GM21367 (cell line): ENCODE measurements around the gene CTSD.
"Not testable (repeated sequence)": the region's sequence is repeated elsewhere in the genome, so short reads cannot be mapped to it uniquely, and the experiment has no call there.

Source experiments
- ATAC-seq: cut with Tn5 transposase; IDR thresholded peaks from one replicate; pipeline ENCODE4 v1.9.1; 2021; ENCODE audit not compliant: unreplicated experiment

Gene CTSD

DNA sequence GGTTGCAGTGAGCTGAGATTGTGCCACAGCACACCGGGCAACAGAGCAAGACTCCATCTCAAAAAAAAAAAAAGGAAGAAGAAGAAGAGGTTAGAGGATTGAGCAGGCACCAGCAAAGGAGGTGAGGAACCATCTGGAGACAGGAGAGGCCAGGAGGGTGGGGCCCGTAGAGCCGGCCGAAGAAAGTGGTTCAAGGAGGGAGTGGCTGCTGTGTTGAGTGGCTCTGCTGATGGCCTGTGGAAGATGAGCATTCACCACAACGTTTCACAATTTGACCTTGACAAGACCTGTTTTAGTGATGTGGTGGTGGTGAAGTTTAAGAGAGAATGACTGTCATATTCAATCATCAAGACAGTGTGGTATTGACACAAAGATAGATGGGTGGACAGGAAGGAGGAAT is 6.8 kb upstream of the CTSD start:
- no peak for ATAC-seq

DNA sequence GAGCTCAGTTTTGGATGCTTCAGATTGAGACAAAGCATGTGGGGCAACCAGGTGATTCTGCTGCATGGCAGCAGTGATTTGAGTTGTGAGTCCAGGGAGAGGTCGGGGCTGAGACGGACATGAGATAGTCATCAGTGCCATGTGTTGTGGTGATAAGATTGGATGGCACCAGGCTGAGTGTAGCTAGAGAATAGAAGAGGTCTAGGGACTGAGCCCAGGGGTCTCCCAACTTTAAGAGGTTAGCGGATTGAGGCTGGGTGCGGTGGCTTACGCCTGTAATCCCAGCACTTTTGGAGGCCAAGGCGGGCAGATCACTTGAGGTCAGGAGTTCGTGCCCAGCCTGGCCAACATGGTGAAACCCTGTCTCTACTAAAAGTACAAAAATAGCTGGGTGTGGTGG is 6.3 kb upstream of the CTSD start:
- no peak for ATAC-seq

DNA sequence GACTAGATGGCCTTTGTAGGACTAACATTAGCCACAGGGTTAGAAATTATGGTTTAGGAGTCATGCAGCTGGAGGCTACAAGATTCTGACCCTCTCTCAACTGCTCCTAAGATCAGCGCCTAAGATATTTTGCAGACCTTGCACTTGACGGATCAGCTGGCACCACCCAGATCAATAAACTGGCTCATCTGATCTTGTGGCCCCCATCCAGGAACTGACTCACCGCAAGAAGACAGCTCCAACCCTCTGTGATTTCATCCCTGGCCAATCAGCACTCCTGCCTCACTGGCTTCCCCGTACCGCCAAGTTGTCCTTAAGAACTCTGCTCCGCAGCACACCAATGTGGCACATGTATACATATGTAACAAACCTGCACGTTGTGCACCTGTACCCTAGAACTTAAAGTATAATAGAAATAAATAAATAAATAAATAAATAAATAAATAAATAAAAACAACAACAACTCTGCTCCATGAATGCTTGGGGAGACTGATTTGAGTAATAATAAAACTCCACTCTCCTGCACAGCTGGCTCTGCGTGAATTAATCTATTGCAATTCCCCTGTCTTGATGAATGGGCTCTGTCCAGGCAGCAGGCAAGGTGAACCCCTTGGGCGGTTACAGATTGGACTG is 5.7 kb upstream of the CTSD start:
- ATAC-seq = not testable (repeated sequence)

DNA sequence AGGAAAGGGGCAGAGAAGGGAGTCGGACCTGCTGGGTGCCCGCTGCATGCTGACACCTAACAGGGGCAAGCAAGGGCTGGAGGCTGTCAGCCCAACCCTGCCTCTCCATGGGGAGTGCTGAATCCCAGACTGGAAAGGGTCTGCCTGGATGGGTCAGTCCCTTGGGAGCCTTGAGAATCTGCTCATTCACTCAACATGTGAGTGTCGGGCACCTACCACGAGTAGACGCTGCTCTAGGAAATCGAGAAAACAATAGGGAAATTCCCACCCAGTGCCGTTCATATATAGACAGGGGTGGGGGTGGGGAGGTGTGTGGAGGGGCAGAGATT is 4.4 kb upstream of the CTSD start:
- no peak for ATAC-seq

DNA sequence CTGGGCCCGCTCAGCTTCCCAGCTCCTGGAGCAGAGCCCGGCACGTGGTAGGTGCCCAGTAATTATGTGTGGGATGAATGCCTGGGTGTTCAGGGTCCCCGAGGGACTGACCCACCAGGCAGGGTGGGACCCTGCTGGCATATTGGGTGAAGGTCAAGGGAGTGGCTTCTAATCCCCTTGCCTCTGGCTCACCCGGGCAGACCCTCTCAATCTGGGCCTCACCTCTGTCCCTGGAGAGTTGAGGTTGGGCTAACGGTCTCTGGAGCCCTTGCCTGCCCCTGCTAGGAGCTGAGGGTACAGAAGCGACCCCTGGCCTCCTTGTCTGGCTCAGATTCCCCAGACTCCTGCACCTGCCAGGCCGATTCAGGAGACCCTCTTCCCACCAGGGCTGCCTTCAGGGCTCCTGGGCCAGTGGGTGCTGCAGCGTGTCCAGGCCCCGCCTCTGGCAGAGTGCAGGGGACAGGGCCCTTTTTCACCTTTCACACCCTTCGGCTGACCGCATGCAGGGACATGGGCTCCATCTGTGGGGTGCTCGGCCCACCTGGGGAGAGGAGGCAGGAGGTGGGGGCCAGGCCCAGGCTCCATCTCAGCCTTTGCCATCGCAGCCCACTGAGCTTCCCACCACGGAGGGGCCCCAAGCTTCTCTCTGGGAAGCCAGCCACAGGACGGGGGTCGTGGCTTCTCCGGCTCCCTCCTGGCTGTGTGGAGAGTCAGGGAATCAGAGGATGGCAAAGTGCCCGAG is 3.8 kb upstream of the CTSD start:
- ATAC-seq = no peak

DNA sequence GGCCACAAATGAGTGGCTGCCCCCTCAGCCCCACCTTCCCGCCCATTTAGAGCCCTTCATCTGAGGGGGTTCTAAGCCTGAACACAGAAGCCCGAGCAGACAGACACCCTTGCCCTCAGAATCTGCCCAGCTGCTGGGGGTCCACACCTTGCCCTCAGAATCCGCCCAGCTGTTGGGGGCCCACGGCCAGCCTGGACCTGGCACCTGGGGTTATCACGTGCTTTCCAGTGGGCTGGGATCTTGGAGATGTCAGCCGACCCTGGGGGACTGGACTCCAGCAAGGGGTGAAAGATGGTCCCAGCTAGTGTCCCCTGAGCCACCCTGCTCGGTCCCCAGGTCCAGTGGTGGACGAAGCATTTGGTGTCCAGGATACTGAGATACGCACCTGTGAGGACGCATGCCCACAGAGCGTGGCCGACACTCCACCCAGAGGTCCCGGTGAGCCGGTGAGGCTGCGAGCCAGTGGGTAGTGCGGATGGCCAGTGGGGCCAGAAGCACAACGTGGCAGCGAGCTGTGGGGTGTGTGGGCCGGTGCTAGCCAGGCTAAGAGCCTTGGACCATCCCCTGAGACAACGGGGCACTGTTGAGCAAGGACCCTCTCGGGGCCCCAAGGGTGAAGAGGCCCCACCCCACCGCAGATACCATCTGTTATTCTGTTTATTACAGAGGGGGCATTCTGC is 3.1 kb upstream of the CTSD start:
- ATAC-seq = no peak

DNA sequence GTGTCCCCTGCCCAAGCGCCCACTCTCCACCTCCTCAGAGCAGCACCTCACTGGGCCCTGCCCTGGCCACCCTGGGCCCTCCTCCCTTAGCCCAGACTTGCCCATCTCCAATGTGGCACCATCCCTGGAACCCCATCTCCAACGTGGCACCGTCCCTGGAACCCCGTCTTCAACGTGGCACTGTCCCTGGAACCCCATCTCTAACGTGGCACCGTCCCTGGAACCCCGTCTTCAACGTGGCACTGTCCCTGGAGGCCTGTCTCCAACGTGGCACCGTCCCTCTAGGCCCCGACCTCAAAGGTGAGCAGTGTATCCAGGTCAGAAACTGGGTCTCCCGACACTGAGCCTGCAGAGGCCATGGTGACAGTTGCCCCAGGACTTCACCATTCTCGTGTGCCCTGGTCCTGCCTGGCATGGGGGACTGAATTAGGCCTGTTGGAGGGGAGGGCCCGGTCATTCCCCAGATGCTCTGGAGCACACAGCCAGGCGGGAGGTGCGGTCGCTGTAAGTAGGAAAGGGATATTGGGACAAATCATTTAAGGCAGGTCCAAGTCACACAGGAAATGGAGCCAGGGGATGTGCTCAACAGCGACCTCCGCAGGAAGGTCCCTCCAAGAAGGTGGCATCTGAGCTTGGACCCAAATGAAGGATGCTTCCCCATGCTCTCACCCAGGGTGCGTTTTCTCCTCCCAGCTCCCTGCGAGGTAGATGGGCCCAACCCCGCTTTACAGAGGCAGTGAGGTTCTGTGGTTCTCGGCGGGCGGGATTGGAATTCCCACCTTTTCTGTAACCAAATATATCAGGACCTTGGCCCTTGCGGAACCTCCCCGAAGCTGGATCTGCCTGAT is 2.4 kb upstream of the CTSD start:
- no peak for ATAC-seq

DNA sequence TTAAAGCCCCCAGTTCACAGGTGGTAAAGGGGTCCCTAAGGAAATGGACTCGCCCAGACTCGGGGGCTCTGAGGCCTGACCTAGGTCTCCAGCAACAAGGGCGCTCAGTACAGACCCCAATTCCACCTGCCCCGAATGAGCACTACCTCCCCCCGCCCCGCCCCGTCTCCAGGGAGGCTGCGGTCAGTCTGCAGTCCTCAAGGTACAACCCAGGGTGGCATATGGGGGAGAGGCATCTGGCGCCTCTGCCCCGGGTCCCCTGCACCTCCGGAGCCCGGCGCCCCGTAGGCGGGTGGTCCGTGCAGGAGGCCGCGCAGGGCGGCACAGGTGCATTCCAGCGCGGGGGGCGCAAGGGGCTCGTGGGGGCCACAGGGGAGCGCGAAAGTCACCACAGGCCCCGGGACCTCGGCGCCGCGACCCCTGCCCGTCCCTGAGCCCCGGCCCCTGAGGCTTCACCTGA is 361 bp downstream of the CTSD start:
- ATAC-seq = no peak

DNA sequence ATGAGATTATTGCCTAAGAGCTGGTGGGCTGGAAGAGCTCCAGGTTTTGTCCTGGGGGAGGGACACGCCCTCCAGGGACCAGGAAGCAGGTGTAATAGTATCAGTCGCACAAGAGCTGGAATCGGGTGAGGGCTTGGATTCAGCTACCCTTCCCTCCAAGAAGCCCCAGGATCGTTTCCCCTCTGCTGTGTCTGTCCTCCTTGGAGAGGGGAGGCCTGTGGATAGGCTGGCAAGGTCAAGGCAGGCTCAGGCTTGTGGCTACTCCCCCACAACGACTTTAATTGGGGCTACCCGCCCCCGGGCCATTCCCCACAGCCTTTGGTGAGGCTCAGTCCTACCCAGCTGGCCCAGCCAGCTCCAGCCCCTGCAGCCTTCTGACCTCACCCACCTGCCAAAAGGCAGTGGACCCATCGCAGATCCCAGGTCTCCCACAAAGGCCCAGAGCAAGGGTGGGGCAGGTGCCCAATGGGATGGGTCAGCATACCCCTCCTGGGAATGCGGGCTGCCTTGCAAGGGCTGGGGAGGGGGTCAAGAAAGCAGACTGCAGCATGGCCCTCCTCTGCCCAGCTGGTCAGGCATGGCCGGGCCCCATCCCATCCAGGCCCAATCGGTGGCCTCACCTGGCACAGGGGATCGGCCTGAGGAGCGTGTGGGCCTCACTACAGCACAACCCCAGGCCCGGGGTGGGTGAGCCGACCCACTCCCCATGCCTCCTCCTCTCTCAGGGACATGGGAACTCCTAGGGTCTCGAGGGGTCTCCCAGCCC is 1.0 kb downstream of the CTSD start:
- ATAC-seq = no peak

DNA sequence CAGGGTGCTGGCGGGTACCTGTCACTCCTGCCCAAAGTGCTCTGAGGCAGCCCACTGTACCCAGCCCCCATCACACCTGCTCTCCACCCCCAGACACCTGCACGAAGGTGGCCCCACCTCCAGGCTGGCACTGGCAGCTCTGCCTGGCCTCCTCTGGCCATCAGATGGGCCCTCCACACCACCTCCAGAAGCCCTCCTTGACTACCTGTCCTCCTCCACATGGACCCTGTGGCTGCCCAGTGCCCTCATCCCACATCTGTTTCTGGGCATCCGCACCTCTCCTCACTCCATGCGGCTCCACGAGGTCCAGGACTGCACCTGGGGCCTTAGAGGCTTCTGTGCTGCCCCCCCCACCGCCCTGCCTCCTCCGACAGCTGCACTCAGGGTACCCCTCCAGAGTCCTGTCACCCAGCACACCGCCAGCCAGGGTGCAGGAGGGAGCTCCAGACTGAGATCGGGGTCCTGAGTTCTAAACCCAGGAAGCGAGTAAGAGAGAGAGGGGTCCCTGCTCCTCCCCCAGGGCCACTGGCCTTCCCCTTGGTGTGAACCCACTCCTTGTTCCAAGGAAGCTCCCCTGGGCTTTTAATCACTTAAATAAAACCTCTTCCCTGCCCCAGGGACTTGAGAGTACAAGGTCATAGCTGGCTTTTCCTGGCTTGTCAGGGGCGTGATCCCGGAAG is 1.7 kb downstream of the CTSD start:
- ATAC-seq = no peak

DNA sequence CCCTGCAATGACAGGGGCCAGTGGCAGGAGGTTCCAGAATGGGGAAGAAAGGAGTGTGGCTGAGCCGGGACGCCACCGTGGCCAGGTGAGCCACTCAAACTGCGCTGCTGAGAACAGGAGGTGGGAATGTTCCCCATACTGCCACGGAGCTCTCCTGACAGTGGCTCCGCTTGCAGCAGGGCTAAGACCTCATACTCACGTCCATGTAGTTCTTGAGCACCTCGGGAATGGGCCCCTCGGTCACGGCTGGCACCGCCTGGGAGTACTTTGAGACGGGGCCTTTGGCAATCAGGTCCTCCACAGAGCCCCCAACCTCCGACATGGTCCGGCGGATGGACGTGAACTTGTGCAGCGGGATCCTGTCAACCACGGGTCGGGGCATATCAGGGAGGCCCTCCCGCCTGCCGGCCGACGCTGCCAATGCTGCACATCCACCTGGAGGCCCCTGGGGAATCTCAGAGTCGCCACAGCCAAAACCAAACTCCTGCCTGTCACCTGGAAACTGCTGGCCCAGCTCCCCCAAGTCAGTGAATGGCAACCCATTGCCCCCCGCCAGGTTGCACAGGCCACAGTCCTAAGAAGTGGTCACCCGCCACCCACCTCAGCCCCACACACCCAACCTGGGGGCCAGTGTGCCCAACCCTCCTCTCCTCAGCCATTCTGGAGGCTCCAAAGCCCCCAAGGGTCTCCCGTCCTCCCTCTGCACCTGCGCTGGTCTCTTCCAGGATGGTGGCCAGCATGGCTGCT is 2.4 kb downstream of the CTSD start:
- ATAC-seq = no peak

DNA sequence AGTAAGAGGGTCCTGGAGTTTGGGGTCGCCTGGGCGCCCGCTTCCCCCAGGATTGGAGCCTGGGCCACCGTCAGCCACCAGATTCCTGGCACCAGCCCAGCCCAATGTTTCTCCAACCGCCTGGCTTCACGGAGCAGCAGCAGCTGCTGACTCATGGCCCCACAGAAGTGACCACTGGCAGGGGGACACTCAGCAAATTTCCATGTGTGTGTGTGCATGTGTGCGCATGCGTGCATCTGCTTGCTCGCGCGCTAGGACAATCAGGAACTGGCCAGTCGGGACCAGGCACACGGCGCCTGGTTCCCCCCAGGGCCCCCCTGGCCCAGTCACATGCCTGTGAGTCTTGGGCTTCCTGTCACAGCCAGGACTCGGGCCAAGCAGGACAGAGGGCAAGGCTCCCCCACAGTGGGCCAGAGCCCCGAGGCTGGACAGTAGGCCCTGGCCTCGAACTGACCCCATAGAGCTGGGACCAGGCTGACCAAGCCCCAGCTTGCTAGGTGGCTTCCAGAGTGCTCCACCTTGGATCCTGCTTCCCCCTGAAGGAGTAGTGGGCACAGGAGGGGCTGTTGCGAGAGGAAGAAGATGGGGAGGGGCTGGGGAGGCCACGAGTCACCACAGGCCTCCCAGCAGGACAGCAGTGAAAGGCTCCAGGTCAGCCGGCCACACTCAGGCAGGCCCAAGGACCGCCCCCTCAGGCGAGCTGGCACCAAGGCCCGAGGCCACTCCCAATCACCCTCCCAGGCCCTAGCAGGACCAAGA is 3.2 kb downstream of the CTSD start:
- ATAC-seq = no peak

DNA sequence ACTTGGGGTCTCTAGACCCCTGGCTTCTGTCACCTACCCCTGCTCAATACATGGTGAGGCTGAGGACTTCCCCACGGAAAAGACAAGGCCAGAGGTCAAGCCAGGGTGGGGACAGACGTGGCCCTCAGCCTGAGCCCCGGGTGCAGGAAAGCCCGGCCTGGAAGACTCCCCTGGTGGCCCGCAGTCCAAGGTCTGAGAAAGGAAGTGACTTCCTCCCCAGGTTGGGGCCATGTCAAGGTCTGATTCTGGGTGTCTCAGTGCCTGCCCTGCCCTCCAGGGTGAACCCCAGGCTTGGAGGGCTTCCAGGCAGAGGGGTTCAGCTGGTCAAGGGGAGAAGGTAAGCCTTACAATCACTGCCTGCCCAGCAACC is 3.9 kb downstream of the CTSD start:
- ATAC-seq = no peak

DNA sequence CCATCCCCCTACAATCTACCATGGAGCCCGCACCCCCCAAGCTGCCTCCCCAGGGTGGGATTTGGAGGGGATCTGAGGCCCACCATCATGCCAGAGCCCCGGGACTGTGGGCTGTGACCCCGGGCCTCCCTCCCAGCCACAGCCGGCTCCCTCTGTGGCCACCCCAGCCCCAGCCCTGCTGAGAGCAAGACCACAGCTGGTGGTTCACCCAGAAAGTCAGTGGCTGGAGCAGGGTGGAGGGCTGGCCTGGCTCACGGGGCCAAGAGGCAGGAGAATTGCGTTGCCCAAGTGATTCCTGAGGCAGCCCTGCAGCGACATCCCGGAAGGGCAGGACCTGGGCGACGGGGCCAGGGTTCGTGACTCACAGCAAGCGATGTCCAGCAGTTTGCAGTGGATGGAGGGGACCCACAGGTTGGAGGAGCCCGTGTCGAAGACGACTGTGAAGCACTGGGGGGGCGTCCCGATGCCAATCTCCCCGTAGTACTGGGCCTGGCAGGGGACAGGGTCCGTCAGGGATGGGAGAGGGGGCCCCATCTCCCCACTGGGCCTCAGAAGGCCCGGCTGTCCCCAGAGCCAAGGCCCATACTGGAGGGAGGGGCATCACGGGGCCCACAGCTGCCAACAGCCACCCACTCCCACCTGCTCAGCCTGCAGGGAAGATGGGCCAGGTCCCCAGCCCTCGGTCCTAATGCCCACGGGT is 4.4 kb downstream of the CTSD start:
- no peak for ATAC-seq

DNA sequence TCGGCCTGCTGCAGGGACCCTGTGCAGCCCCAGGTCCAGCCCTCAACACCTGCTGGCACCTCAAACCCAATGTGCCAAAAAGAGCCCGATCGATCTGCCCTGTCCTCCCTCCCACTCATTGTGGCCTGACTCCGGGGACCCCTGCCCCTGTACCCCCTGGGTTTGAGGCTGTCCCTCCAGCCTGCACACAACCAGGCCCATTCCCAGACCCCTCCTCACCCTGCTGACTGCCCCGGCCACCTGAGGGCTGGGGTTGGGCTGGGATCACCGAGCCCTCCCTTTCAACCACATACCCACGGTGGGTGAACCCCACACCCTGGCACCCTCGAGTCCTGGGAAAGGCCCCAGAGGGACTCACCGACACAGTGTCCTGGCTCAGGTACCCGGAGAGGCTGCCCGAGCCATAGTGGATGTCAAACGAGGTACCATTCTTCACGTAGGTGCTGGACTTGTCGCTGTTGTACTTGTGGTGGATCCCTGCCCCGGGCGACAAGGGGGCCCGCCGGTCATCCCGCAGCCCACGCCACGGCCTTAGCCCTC is 5.0 kb downstream of the CTSD start:
- ATAC-seq = no peak

DNA sequence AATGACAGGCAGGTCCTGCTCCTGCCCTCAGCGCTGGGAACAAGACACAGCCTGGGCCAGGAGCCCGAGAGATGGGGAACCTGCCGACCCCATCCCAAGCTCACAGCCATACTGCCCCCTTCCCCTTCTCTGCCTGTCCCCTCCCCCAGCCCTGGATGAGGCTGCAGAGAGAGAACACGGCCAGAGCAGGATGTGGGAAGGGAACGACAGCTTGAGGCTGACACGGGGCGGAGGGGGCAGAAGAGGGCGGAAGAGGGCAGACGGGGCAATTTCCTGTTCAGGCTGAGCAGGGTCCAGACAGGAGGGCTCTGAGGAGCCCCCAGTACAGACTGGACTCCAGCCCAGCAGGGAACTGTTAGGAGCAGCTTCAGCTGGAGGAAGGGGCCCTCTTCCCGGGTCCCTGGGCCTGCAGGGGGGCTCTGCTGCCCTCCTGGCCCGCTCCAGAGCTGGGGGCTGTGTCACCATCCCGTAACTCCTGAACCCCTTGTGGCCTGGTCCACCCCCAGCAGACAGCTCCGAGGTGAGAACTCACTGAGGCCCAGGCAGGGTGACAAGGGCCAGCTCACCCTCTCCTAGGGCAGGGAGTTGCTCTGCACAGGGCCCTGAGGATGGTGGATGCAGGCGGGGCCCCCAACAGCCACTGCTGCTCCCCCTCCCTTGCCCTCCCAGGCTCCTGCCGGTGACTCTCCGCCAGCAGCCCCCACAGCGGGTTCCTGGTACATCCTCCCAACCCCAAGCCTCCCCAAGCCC is 5.7 kb downstream of the CTSD start:
- ATAC-seq = no peak
